HUES64 (cell line): ENCODE results near the gene LRTM1.

Experiments
- H3K27ac ChIP-seq: 2 replicates; pipeline ENCODE4 v1.7.0; 2013; ENCODE audit warnings: low read depth, low read length, inconsistent platforms
- H3K27me3 ChIP-seq: 2 replicates; pipeline ENCODE4 v1.6.1; 2013; ENCODE audit warnings: mild to moderate bottlenecking, low read length; ENCODE audit not compliant: insufficient read depth
- H3K36me3 ChIP-seq: 2 replicates; pipeline ENCODE4 v1.6.1; 2013; ENCODE audit warnings: mild to moderate bottlenecking, low read length; ENCODE audit not compliant: insufficient read depth
- H3K4me1 ChIP-seq: 2 replicates; pipeline ENCODE4 v1.6.1; 2013; ENCODE audit warnings: mild to moderate bottlenecking, low read length, moderate library complexity; ENCODE audit not compliant: insufficient read depth
- H3K4me3 ChIP-seq: 2 replicates; pipeline ENCODE4 v1.5.1; 2013; ENCODE audit warnings: mild to moderate bottlenecking, low read length, moderate library complexity
- H3K9ac ChIP-seq: 2 replicates; pipeline ENCODE4 v1.6.1; 2013; ENCODE audit warnings: mild to moderate bottlenecking, low read depth, low read length
- H3K9me3 ChIP-seq: 2 replicates; pipeline ENCODE4 v1.6.1; 2013; ENCODE audit warnings: low read depth, low read length; ENCODE audit not compliant: insufficient read depth
- WGBS: fragments of 150-250, 120-280 bp; methylation state at CpG from one replicate; pipeline ENCODE4 v1.1.7; 2013; ENCODE audit warnings: missing lambda C conversion rate; 5-methylcytosine and 5-hydroxymethylcytosine counted together

Gene LRTM1

GRCh38 chr3:54915181-54915580, 12.7 kb downstream of the LRTM1 start:
- Histone ChIP-seq H3K36me3 (no peaks in the 10 kb centered on the region), H3K9me3 (peaks cover 3% of the 10 kb centered on the region; the same call in 1 of the 2 replicates), H3K27ac (no peak overlapping the region), H3K4me1 (no peaks in the 10 kb centered on the region), H3K9ac (no peak overlapping the region), H3K4me3 (no peak overlapping the region), H3K27me3 (no peaks in the 10 kb centered on the region)
- 74% methylated on average over 4 of the region's 4 CpGs for WGBS

GRCh38 chr3:54914180-54914579, 13.7 kb downstream of the LRTM1 start:
- Histone ChIP-seq H3K4me3 (no peak overlapping the region), H3K27me3 (no peaks in the 10 kb centered on the region), H3K9ac (no peak overlapping the region), H3K36me3 (no peaks in the 10 kb centered on the region), H3K27ac (no peak overlapping the region), H3K4me1 (no peaks in the 10 kb centered on the region), H3K9me3 (peaks cover 3% of the 10 kb centered on the region; the same call in 1 of the 2 replicates)
- 82% methylated on average over 1 of the region's 2 CpGs for WGBS

GRCh38 chr3:54909191-54909590, 18.7 kb downstream of the LRTM1 start:
- no peak overlapping the region for H3K27ac ChIP-seq
- no peak overlapping the region for H3K9ac ChIP-seq
- no peaks in the 10 kb centered on the region for H3K27me3 ChIP-seq
- no peak overlapping the region for H3K4me3 ChIP-seq
- no peaks in the 10 kb centered on the region for H3K36me3 ChIP-seq
- 87% methylated on average over 2 of the region's 2 CpGs for WGBS
- peaks cover 3% of the 10 kb centered on the region; the same call in 1 of the 2 replicates for H3K9me3 ChIP-seq
- no peaks in the 10 kb centered on the region for H3K4me1 ChIP-seq

- Histone ChIP-seq H3K9me3 (no peaks in the 10 kb centered on the region), H3K4me1 (no peaks in the 10 kb centered on the region), H3K4me3 (no peak overlapping the region), H3K27me3 (no peaks in the 10 kb centered on the region), H3K27ac (no peak overlapping the region), H3K9ac (no peak overlapping the region), H3K36me3 (no peaks in the 10 kb centered on the region)
- 98% methylated on average over 2 of the region's 2 CpGs for WGBS
Observed at GRCh38 chr3:54906763-54907162, 21.1 kb downstream of the LRTM1 start.

GRCh38 chr3:54905920-54906319, 21.9 kb downstream of the LRTM1 start:
- 93% methylated on average over 3 of the region's 3 CpGs for WGBS
- H3K27me3 ChIP-seq: no peaks in the 10 kb centered on the region

GRCh38 chr3:54905261-54905888, 22.5 kb downstream of the LRTM1 start:
- Histone ChIP-seq H3K9ac (no peak overlapping the region), H3K36me3 (no peaks in the 10 kb centered on the region), H3K9me3 (no peaks in the 10 kb centered on the region), H3K4me1 (no peaks in the 10 kb centered on the region), H3K4me3 (no peak overlapping the region), H3K27me3 (no peaks in the 10 kb centered on the region), H3K27ac (no peak overlapping the region)
- 95% methylated on average over 2 of the region's 2 CpGs for WGBS

More at GRCh38 chr3:54905920-54906319, 21.9 kb downstream of the LRTM1 start:
- no peak overlapping the region for H3K27ac ChIP-seq
- no peak overlapping the region for H3K4me3 ChIP-seq
- no peak overlapping the region for H3K9ac ChIP-seq
- H3K36me3 ChIP-seq: no peaks in the 10 kb centered on the region
- H3K9me3 ChIP-seq: no peaks in the 10 kb centered on the region
- no peaks in the 10 kb centered on the region for H3K4me1 ChIP-seq

- no peaks in the 10 kb centered on the region for H3K4me1 ChIP-seq
- H3K27me3 ChIP-seq: no peaks in the 10 kb centered on the region
- WGBS: 96% methylated on average over 4 of the region's 4 CpGs
- no peak overlapping the region for H3K4me3 ChIP-seq
- no peaks in the 10 kb centered on the region for H3K9me3 ChIP-seq
- no peaks in the 10 kb centered on the region for H3K36me3 ChIP-seq
- no peak overlapping the region for H3K9ac ChIP-seq
- H3K27ac ChIP-seq: no peak overlapping the region
Observed at GRCh38 chr3:54901906-54902685, 25.8 kb downstream of the LRTM1 start.

GRCh38 chr3:54900838-54901591, 26.8 kb downstream of the LRTM1 start:
- no peaks in the 10 kb centered on the region for H3K36me3 ChIP-seq

GRCh38 chr3:54899273-54899672, 28.6 kb downstream of the LRTM1 start:
- Histone ChIP-seq H3K4me3 (no peak overlapping the region), H3K27me3 (no peaks in the 10 kb centered on the region), H3K4me1 (no peaks in the 10 kb centered on the region), H3K27ac (no peak overlapping the region), H3K9me3 (no peaks in the 10 kb centered on the region), H3K36me3 (no peaks in the 10 kb centered on the region), H3K9ac (no peak overlapping the region)
- 96% methylated on average over 6 of the region's 6 CpGs for WGBS

More at GRCh38 chr3:54900838-54901591, 26.8 kb downstream of the LRTM1 start:
- WGBS: 94% methylated on average over 8 of the region's 8 CpGs
- H3K9ac ChIP-seq: no peak overlapping the region
- H3K4me3 ChIP-seq: no peak overlapping the region
- no peaks in the 10 kb centered on the region for H3K9me3 ChIP-seq
- no peaks in the 10 kb centered on the region for H3K27me3 ChIP-seq
- H3K4me1 ChIP-seq: no peaks in the 10 kb centered on the region
- H3K27ac ChIP-seq: no peak overlapping the region

GRCh38 chr3:54897028-54897711, 30.7 kb downstream of the LRTM1 start:
- Histone ChIP-seq H3K4me3 (no peak overlapping the region), H3K27me3 (no peaks in the 10 kb centered on the region), H3K9ac (no peak overlapping the region), H3K36me3 (no peaks in the 10 kb centered on the region), H3K27ac (no peak overlapping the region), H3K9me3 (no peaks in the 10 kb centered on the region), H3K4me1 (peaks cover 5% of the 10 kb centered on the region)
- 92% methylated on average over 3 of the region's 3 CpGs for WGBS
